Activated naive CD4-positive, alpha-beta T cell treated with anti-CD3 and anti-CD28 coated beads for 36 hours (primary cell): ENCODE data around the gene SLC35F3. TPM values are rescaled to one million over a fixed set of nuclear protein-coding genes. Genes with fewer than 3 reads are reported as not detected.
"Not testable (repeated sequence)": the region's sequence is repeated elsewhere in the genome, so short reads cannot be mapped to it uniquely, and the experiment has no call there.

ENCODE experiments used
- CTCF ChIA-PET: fragments of 350-600 bp; sonication (Branson Sonifier 250); formaldehyde crosslinking; loops from one replicate; lab custom pipeline; 2021; ENCODE audit warnings: antibody characterized with exemption; lab: Charles Lee
- DNase-seq: peaks from one replicate; pipeline ENCODE4 v3.0.0-alpha.2; 2020
- H3K27ac Mint-ChIP-seq: one replicate; pipeline ENCODE4 v1.8.0; 2021; ENCODE audit warnings: mild to moderate bottlenecking, mixed read lengths
- H3K27me3 Mint-ChIP-seq: one replicate; pipeline ENCODE4 v1.8.0; 2021; ENCODE audit warnings: low read depth, mixed read lengths
- H3K36me3 Mint-ChIP-seq: one replicate; pipeline ENCODE4 v1.8.0; 2021; ENCODE audit warnings: low read depth, mixed read lengths
- H3K4me1 Mint-ChIP-seq: one replicate; pipeline ENCODE4 v1.8.0; 2021; ENCODE audit warnings: low read depth, mixed read lengths
- H3K4me3 Mint-ChIP-seq: one replicate; pipeline ENCODE4 v1.8.0; 2021; ENCODE audit warnings: mild to moderate bottlenecking, moderate library complexity, mixed read lengths
- H3K9me3 Mint-ChIP-seq: one replicate; pipeline ENCODE4 v1.8.0; 2021; ENCODE audit warnings: mixed read lengths
- intact Hi-C: fragments of 100-400 bp; cut with micrococcal nuclease; formaldehyde crosslinking; loops from one replicate; pipeline ENCODE4 v1.15.1; 2023
- total RNA-seq, 2 experiments: library from RNA; stranded (reverse); gene quantifications; one replicate each; pipeline ENCODE4 v1.2.3, GENCODE V29; 2021

SLC35F3 gene
- total RNA-seq, 2 experiments from 2014 or later = not detected

GRCh38 chr1:234199476-234200127 is 295.1 kb downstream of the SLC35F3 start:
- no peak for DNase-seq
- peaks cover 23% of the 10 kb centered on the region for H3K27me3 Mint-ChIP-seq
- CTCF ChIA-PET = interaction anchor here (0.7 kb wide), 1 partner anchor 111 kb away, joined by 5 read pairs; no protein-coding TSS in a partner anchor
- no peak overlapping the region for H3K27ac Mint-ChIP-seq
- H3K9me3 Mint-ChIP-seq = peaks cover 3% of the 10 kb centered on the region
- no peaks in the 10 kb centered on the region for H3K36me3 Mint-ChIP-seq
- no peaks in the 10 kb centered on the region for H3K4me1 Mint-ChIP-seq
- H3K4me3 Mint-ChIP-seq = no peak overlapping the region
- intact Hi-C loops = no loop called here

- CTCF ChIA-PET = interaction anchor here (1.8 kb wide), 1 partner anchor 12 kb away, joined by 6 read pairs; no protein-coding TSS in a partner anchor
- Mint-ChIP-seq H3K4me1 (no peaks in the 10 kb centered on the region), H3K27ac (no peak overlapping the region), H3K4me3 (no peak overlapping the region), H3K36me3 (no peaks in the 10 kb centered on the region), H3K9me3 (no peaks in the 10 kb centered on the region), H3K27me3 (peaks cover 23% of the 10 kb centered on the region)
- intact Hi-C loops = no loop called here
- DNase-seq = no peak
These were observed 296.1 kb downstream of the SLC35F3 start for GRCh38 chr1:234200566-234200965.

- no peak overlapping the region for H3K4me3 Mint-ChIP-seq
- intact Hi-C loops = no loop called here
- DNase-seq = no peak
- H3K36me3 Mint-ChIP-seq = no peaks in the 10 kb centered on the region
- H3K9me3 Mint-ChIP-seq = no peaks in the 10 kb centered on the region
- H3K27ac Mint-ChIP-seq = no peak overlapping the region
- CTCF ChIA-PET = interaction anchor here (0.5 to 1.8 kb wide), 6 partner anchors 11 to 694 kb away, joined by 3 to 6 read pairs (median 3); no protein-coding TSS in a partner anchor
- H3K27me3 Mint-ChIP-seq = peaks cover 18% of the 10 kb centered on the region
- no peaks in the 10 kb centered on the region for H3K4me1 Mint-ChIP-seq
These were observed 297.1 kb downstream of the SLC35F3 start for GRCh38 chr1:234201600-234201999.

- H3K9me3 Mint-ChIP-seq = no peaks in the 10 kb centered on the region
- CTCF ChIA-PET = interaction anchor here (3.6 kb wide), 1 partner anchor 104 kb away, joined by 15 read pairs; no protein-coding TSS in a partner anchor
These were observed 301.5 kb downstream of the SLC35F3 start for GRCh38 chr1:234205966-234206365.

GRCh38 chr1:234206651-234207284 is 302.3 kb downstream of the SLC35F3 start:
- Mint-ChIP-seq H3K4me3 (no peak overlapping the region), H3K9me3 (no peaks in the 10 kb centered on the region), H3K4me1 (no peaks in the 10 kb centered on the region), H3K27me3 (peaks cover 12% of the 10 kb centered on the region), H3K27ac (no peak overlapping the region), H3K36me3 (no peaks in the 10 kb centered on the region)
- DNase-seq = no peak
- CTCF ChIA-PET = interaction anchor here (3.6 kb wide), 1 partner anchor 103 kb away, joined by 15 read pairs; no protein-coding TSS in a partner anchor
- intact Hi-C loops = no loop called here

More at GRCh38 chr1:234205966-234206365, 301.5 kb downstream of the SLC35F3 start:
- Mint-ChIP-seq H3K36me3 (no peaks in the 10 kb centered on the region), H3K4me3 (no peak overlapping the region), H3K27me3 (peaks cover 12% of the 10 kb centered on the region), H3K27ac (no peak overlapping the region), H3K4me1 (no peaks in the 10 kb centered on the region)
- DNase-seq = no peak
- intact Hi-C loops = no loop called here

- intact Hi-C loops = no loop called here
- no peak for DNase-seq
- Mint-ChIP-seq H3K27me3 (peaks cover 16% of the 10 kb centered on the region), H3K9me3 (no peaks in the 10 kb centered on the region), H3K27ac (no peak overlapping the region), H3K4me1 (peaks cover 4% of the 10 kb centered on the region), H3K36me3 (no peaks in the 10 kb centered on the region), H3K4me3 (no peak overlapping the region)
- CTCF ChIA-PET = interaction anchor here (3.6 kb wide), 1 partner anchor 101 kb away, joined by 15 read pairs; no protein-coding TSS in a partner anchor
These were observed 303.9 kb downstream of the SLC35F3 start for GRCh38 chr1:234208351-234208750.

GRCh38 chr1:234208791-234209190 is 304.3 kb downstream of the SLC35F3 start:
- H3K27me3 Mint-ChIP-seq = peaks cover 19% of the 10 kb centered on the region
- CTCF ChIA-PET = interaction anchor here (0.7 to 3.6 kb wide), 3 partner anchors 10 to 116 kb away, joined by 3 to 15 read pairs (median 5); no protein-coding TSS in a partner anchor
- no peak for DNase-seq
- peaks cover 6% of the 10 kb centered on the region for H3K4me1 Mint-ChIP-seq
- intact Hi-C loops = no loop called here
- H3K36me3 Mint-ChIP-seq = no peaks in the 10 kb centered on the region
- H3K4me3 Mint-ChIP-seq = no peak overlapping the region
- H3K27ac Mint-ChIP-seq = no peak overlapping the region
- no peaks in the 10 kb centered on the region for H3K9me3 Mint-ChIP-seq

- not testable (repeated sequence) for H3K9me3 Mint-ChIP-seq, DNase-seq, H3K36me3 Mint-ChIP-seq, H3K4me3 Mint-ChIP-seq, H3K27ac Mint-ChIP-seq
- intact Hi-C loops = loop anchor here (5.0 kb wide), 1 partner anchor 62 kb away; no protein-coding TSS in a partner anchor
- CTCF ChIA-PET = interaction anchor here (0.5 to 8.2 kb wide), 5 partner anchors 9 to 302 kb away, joined by 3 to 155 read pairs (median 3); no protein-coding TSS in a partner anchor
- peaks cover 22% of the 10 kb centered on the region for H3K27me3 Mint-ChIP-seq
- peaks cover 12% of the 10 kb centered on the region for H3K4me1 Mint-ChIP-seq
These were observed 306.0 kb downstream of the SLC35F3 start for GRCh38 chr1:234210429-234210828.

GRCh38 chr1:234211855-234212254 is 307.4 kb downstream of the SLC35F3 start:
- DNase-seq, H3K36me3 Mint-ChIP-seq, H3K4me3 Mint-ChIP-seq, H3K9me3 Mint-ChIP-seq, H3K27ac Mint-ChIP-seq: not testable (repeated sequence)
- CTCF ChIA-PET = interaction anchor here (1.1 to 8.2 kb wide), 8 partner anchors 11 to 116 kb away, joined by 3 to 155 read pairs (median 6); no protein-coding TSS in a partner anchor
- peaks cover 34% of the 10 kb centered on the region for H3K27me3 Mint-ChIP-seq
- intact Hi-C loops = loop anchor here (1.0 to 5.0 kb wide), 5 partner anchors 58 to 197 kb away; no protein-coding TSS in a partner anchor
- peaks cover 12% of the 10 kb centered on the region for H3K4me1 Mint-ChIP-seq

- no peak overlapping the region for H3K4me3 Mint-ChIP-seq
- no peaks in the 10 kb centered on the region for H3K36me3 Mint-ChIP-seq
- H3K4me1 Mint-ChIP-seq = peaks cover 12% of the 10 kb centered on the region
- H3K27ac Mint-ChIP-seq = no peak overlapping the region
- peaks cover 43% of the 10 kb centered on the region for H3K27me3 Mint-ChIP-seq
- H3K9me3 Mint-ChIP-seq = no peaks in the 10 kb centered on the region
- peak; percentile 56 for DNase-seq
- CTCF ChIA-PET = interaction anchor here (0.6 to 8.2 kb wide), 41 partner anchors 9 to 134 kb away, joined by 3 to 155 read pairs (median 5); no protein-coding TSS in a partner anchor
- intact Hi-C loops = loop anchor here (1.0 to 5.0 kb wide), 6 partner anchors 59 to 196 kb away; no protein-coding TSS in a partner anchor
These were observed 308.5 kb downstream of the SLC35F3 start for GRCh38 chr1:234212764-234213657.

- intact Hi-C loops = loop anchor here (1.0 to 5.0 kb wide), 2 partner anchors 59 to 113 kb away; no protein-coding TSS in a partner anchor
These were observed 309.2 kb downstream of the SLC35F3 start for GRCh38 chr1:234213658-234214128.

More at GRCh38 chr1:234213658-234214128, 309.2 kb downstream of the SLC35F3 start:
- Mint-ChIP-seq H3K4me3 (peak overlapping the region; percentile 22), H3K36me3 (no peaks in the 10 kb centered on the region), H3K9me3 (no peaks in the 10 kb centered on the region), H3K27ac (no peak overlapping the region), H3K27me3 (peaks cover 45% of the 10 kb centered on the region), H3K4me1 (peaks cover 12% of the 10 kb centered on the region)
- CTCF ChIA-PET = interaction anchor here (0.6 to 8.2 kb wide), 31 partner anchors 8 to 173 kb away, joined by 3 to 155 read pairs (median 5); no protein-coding TSS in a partner anchor
- DNase-seq = no peak
